NB4 (cell line): ENCODE data around the gene KSR1.
"Not testable (repeated sequence)": the region's sequence is repeated elsewhere in the genome, so short reads cannot be mapped to it uniquely, and the experiment has no call there.

Experiments
- DNase-seq: peaks from one replicate; pipeline ENCODE4 v3.0.0; 2010; ENCODE audit warnings: low read depth
- H3K4me3 ChIP-seq: one replicate; pipeline ENCODE4 v1.5.1; 2011; ENCODE audit warnings: mild to moderate bottlenecking, low read depth, low read length, moderate library complexity
- MAX ChIP-seq: IDR thresholded peaks from 2 replicates; pipeline ENCODE4 v1.6.1; 2011; ENCODE audit warnings: low read depth, low read length
- MYC ChIP-seq: IDR thresholded peaks from 2 replicates; pipeline ENCODE4 v1.6.1; 2011; ENCODE audit warnings: low read depth, low read length
- POLR2A ChIP-seq: IDR thresholded peaks from 2 replicates; pipeline ENCODE4 v1.6.1; 2011; ENCODE audit warnings: mild to moderate bottlenecking; ENCODE audit not compliant: insufficient read length; ENCODE audit errors: extremely low read depth
- TF ChIP-seq, protein P1 (sequence below): IDR thresholded peaks from one replicate; pipeline ENCODE4 v1.5.1; 2012; ENCODE audit warnings: low read depth, low read length

KSR1 gene

GRCh38 chr17:27623614-27624013, 167.4 kb downstream of the KSR1 start:
- TF ChIP-seq, protein P1, sequence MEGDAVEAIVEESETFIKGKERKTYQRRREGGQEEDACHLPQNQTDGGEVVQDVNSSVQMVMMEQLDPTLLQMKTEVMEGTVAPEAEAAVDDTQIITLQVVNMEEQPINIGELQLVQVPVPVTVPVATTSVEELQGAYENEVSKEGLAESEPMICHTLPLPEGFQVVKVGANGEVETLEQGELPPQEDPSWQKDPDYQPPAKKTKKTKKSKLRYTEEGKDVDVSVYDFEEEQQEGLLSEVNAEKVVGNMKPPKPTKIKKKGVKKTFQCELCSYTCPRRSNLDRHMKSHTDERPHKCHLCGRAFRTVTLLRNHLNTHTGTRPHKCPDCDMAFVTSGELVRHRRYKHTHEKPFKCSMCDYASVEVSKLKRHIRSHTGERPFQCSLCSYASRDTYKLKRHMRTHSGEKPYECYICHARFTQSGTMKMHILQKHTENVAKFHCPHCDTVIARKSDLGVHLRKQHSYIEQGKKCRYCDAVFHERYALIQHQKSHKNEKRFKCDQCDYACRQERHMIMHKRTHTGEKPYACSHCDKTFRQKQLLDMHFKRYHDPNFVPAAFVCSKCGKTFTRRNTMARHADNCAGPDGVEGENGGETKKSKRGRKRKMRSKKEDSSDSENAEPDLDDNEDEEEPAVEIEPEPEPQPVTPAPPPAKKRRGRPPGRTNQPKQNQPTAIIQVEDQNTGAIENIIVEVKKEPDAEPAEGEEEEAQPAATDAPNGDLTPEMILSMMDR = no peak
- TF ChIP-seq MAX (no peak), POLR2A (no peak), MYC (no peak)
- DNase-seq = no peak
- no peak overlapping the region for H3K4me3 ChIP-seq

- DNase-seq = no peak
- no peak for TF ChIP-seq MAX
- TF ChIP-seq, protein P1 = no peak
- TF ChIP-seq POLR2A = no peak
- TF ChIP-seq MYC = no peak
- H3K4me3 ChIP-seq = no peak overlapping the region
Measured at GRCh38 chr17:27624539-27624938, 168.3 kb downstream of the KSR1 start.

- TF ChIP-seq MYC (no peak), POLR2A (no peak), MAX (no peak)
- TF ChIP-seq, protein P1 = no peak
- no peak overlapping the region for H3K4me3 ChIP-seq
- DNase-seq = no peak
Measured at GRCh38 chr17:27625856-27626255, 169.6 kb downstream of the KSR1 start.

DNA sequence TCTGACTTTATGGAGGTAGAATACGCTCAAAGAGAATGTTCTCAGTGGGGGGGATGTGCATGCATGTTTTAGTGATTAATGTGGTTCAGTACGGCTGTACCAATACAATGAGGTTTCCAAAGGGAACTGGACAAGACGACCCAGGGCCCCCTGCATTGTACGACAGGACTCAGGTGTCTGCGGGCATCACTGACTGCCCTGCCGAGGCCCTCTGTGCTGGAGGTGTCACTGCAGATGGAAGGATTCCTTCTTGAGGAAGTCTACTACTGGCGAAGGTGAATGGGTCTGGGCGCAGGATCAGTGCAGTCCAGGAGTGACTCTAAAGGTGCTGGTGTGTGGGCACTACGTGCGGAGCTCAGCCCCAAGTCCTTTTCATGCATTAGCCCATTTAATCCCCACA, 171.3 kb downstream of the KSR1 start:
- TF ChIP-seq POLR2A = no peak
- TF ChIP-seq MYC = no peak
- TF ChIP-seq, protein P1 = no peak
- no peak for TF ChIP-seq MAX
- no peak for DNase-seq
- no peak overlapping the region for H3K4me3 ChIP-seq

- TF ChIP-seq MAX = no peak
Measured at GRCh38 chr17:27628376-27628775, 172.1 kb downstream of the KSR1 start.

GRCh38 chr17:27629260-27629659, 173.0 kb downstream of the KSR1 start:
- DNase-seq = peak; percentile 54
- H3K4me3 ChIP-seq = not testable (repeated sequence)

More at GRCh38 chr17:27628376-27628775, 172.1 kb downstream of the KSR1 start:
- H3K4me3 ChIP-seq = no peak overlapping the region
- no peak for DNase-seq

DNA sequence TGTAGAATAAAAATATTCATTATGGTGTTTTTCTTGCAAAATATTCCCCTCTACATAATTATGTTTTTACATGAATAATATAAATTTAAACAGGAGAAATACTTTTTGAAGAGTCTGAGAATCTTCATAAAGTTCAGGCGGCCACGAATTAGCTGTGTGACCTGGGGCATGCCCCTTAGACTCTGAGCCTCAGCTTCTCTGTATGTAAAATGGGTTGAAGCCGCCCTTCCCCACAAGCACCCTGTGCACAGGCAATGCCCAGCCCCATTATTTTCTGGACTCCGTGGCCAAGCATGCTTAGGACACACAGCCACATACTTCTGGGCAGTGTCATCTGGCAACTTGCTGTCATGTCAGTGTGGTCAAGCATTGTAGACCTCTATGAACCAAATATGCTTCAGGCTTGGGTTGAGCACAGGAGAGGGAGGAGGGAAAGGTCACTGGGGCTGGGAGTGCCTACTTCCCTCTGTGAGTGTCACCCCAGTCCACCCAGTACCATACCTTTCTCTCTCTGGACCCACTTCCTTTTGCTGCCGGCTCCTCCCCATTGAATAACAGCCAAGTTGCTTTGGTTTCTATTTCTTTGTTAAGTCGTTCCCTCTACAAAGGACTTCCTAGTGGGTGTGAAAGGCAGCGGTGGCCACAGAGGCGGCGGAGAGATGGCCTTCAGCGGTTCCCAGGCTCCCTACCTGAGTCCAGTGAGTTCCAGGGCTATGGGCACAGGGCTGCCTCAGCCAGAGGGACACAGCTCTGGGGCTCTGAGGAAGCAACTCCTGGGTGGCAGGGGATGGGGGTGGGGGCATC, 174.6 kb downstream of the KSR1 start, which contains the start of gene LGALS9:
TSS of gene LGALS9 (plus strand) at position 582 of the 804 bp plus-strand sequence. CDS start at position 660, 78 bp downstream.
- peak; percentile 62 for DNase-seq
- TF ChIP-seq POLR2A = no peak
- TF ChIP-seq, protein P1 = no peak
- TF ChIP-seq MYC = no peak
- no peak for TF ChIP-seq MAX
- peak within 1 kb of the TSS; percentile 9 for H3K4me3 ChIP-seq
